Spleen (tissue), 11 donors: ENCODE data around the gene LNX1. TPM values are rescaled to one million over a fixed set of nuclear protein-coding genes. Genes with fewer than 3 reads are reported as not detected.

Experiments used
- DNase-seq: peaks from one replicate; pipeline ENCODE4 v3.0.0-alpha.2; 2020
- H3K27ac ChIP-seq, 8 donors: fragments of 200-600 bp; sonication (generic) in 7 of 8; 1 replicate in 4 of 8; 2 replicates in 4 of 8; pipeline versions ENCODE4 v1.5.0 to v1.8.0; 2016 to 2021; ENCODE audit warnings: inconsistent platforms in 4 of 8, mild to moderate bottlenecking in 4 of 8, moderate library complexity in 1 of 8
- H3K27me3 ChIP-seq, 7 donors: fragments of 200-600 bp; sonication (generic) in 6 of 7; replicated peaks in 1 of 7; 1 replicate in 4 of 7; 2 replicates in 3 of 7; pipeline versions ENCODE4 v1.5.0 to v1.8.0; 2016 to 2021; ENCODE audit warnings: inconsistent platforms in 3 of 7, mild to moderate bottlenecking in 1 of 7
- H3K36me3 ChIP-seq, 6 donors: fragments of 200-600 bp; sonication (generic) in 5 of 6; 1 replicate in 4 of 6; 2 replicates in 2 of 6; pipeline versions ENCODE4 v1.5.0 to v1.8.0; 2016 to 2021; ENCODE audit warnings: inconsistent platforms in 2 of 6
- H3K4me1 ChIP-seq, 6 donors: fragments of 200-600 bp; sonication (generic) in 5 of 6; 1 replicate in 3 of 6; 2 replicates in 3 of 6; pipeline versions ENCODE4 v1.5.0 to v1.8.0; 2016 to 2021; ENCODE audit warnings: inconsistent platforms in 3 of 6
- H3K4me3 ChIP-seq, 8 donors: fragments of 200-600 bp; sonication (generic) in 7 of 8; 1 replicate in 4 of 8; 2 replicates in 4 of 8; pipeline versions ENCODE4 v1.5.0 to v1.8.0; 2016 to 2021; ENCODE audit warnings: inconsistent platforms in 4 of 8, mild to moderate bottlenecking in 4 of 8, moderate library complexity in 2 of 8
- H3K9me3 ChIP-seq, 8 donors: fragments of 200-600 bp; sonication (generic) in 7 of 8; 1 replicate in 4 of 8; 2 replicates in 4 of 8; pipeline versions ENCODE4 v1.5.0 to v1.8.0; 2016 to 2021; ENCODE audit warnings: inconsistent platforms in 4 of 8
- POLR2A ChIP-seq, 3 donors: fragments of 450-650 bp; IDR thresholded peaks; one replicate each; pipeline ENCODE4 v1.5.1; 2017; ENCODE audit warnings: antibody characterized with exemption in 3 of 3, mild to moderate bottlenecking in 1 of 3
- POLR2AphosphoS5 ChIP-seq, 3 donors: sonication (generic); formaldehyde crosslinking; IDR thresholded peaks; one replicate each; pipeline ENCODE4 v1.5.1; 2017; ENCODE audit warnings: antibody characterized with exemption in 3 of 3
- WGBS, 5 donors: extraction: QIAGEN DNeasy Blood & Tissue Kit in 3 of 5; methylation state at CpG; one replicate each; pipeline versions ENCODE4 v1.1.5 to v1.1.7; 2013 to 2018; 5-methylcytosine and 5-hydroxymethylcytosine counted together
- intact Hi-C: fragments of 100-400 bp; cut with DNase I; formaldehyde crosslinking; loops from one replicate; pipeline ENCODE4 v1.15.0; 2023; ENCODE audit warnings: low total_unique reads
- polyA plus RNA-seq, 3 donors: library from polyadenylated mRNA; stranded (reverse); fragments of 200-250 nt; gene quantifications; one replicate each; pipeline ENCODE4 v1.2.1, GENCODE V29; 2013
- total RNA-seq, 7 donors: library from RNA; depleted of rRNA in 3 of 7; stranded (reverse); fragments of >200 nt in 3 of 7; fragmentation: NEBNext Ultra II Directional in 4 of 7; extraction: Animal tissue kit (Norgen Biotek cat#: 25700) in 4 of 7; gene quantifications; one replicate each; pipeline versions ENCODE4 v1.1.0 to v1.2.1, GENCODE V29; 2016 to 2021
- TF ChIP-seq, protein P1 (sequence below), 11 experiments: fragments of 200-600 bp in 7 of 11; fragments of 450-650 bp in 4 of 11; sonication (generic) in 4 of 11; IDR thresholded peaks in 8 of 11; conservative IDR thresholded peaks in 3 of 11; 1 replicate in 7 of 11; 2 replicates in 4 of 11; pipeline versions ENCODE4 v1.4.0 to v1.8.0; 2016 to 2021; ENCODE audit warnings: antibody characterized with exemption in 11 of 11, inconsistent platforms in 4 of 11, mild to moderate bottlenecking in 1 of 11
- donor health status: healthy with polysubstance abuse.
- donor health status: DM: no; HTN: no; CAD: no; lungs with moderate emphysema.
- donor health status: DM: no; HTN: no; CAD: no.
- donor health status: Bipolar disorder and iron deficiency.
- donor health status: healthy.
- donor health status: DM: no; HTN: no; CAD: no.
- donor health status: DM: yes; HTN: yes; CAD: no.

Gene LNX1
- total and polyA plus RNA-seq, 10 donors, result 0.08 to 0.20 (median 0.13) TPM; not detected in 5

DNA sequence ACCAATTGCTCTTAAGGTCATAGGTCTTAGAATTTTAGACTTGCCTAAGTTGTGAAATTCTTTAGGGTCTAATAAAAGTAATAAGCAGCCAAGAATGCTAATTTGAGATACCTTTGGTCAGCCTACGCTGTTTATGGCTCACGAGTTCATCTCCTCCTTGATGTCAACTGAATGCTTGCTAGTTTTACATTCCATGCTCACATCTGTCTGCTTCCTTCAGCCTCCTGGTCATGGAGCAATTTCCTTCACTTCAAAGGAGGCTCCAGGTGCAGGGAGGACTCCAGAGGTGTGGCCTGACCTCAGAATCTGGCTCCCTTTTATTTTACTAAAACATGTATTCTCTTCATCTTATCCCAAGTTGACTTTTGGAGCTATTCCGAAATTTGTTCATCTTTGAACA is 23.3 kb upstream of the LNX1 start:
- no peak for TF ChIP-seq POLR2A (IDR thresholded peaks at IDR 0.05)
- TF ChIP-seq, protein P1, sequence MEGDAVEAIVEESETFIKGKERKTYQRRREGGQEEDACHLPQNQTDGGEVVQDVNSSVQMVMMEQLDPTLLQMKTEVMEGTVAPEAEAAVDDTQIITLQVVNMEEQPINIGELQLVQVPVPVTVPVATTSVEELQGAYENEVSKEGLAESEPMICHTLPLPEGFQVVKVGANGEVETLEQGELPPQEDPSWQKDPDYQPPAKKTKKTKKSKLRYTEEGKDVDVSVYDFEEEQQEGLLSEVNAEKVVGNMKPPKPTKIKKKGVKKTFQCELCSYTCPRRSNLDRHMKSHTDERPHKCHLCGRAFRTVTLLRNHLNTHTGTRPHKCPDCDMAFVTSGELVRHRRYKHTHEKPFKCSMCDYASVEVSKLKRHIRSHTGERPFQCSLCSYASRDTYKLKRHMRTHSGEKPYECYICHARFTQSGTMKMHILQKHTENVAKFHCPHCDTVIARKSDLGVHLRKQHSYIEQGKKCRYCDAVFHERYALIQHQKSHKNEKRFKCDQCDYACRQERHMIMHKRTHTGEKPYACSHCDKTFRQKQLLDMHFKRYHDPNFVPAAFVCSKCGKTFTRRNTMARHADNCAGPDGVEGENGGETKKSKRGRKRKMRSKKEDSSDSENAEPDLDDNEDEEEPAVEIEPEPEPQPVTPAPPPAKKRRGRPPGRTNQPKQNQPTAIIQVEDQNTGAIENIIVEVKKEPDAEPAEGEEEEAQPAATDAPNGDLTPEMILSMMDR (IDR thresholded peaks at IDR 0.05 in 8 of 11, conservative IDR thresholded peaks at IDR 0.05 in 3 of 11), result no peak
- TF ChIP-seq POLR2AphosphoS5 (IDR thresholded peaks at IDR 0.05), result no peak
- no peak for DNase-seq
- Histone ChIP-seq H3K9me3 (peaks cover 0 to 7% (median 2%) of the 10 kb centered on the region in 8 donors), H3K4me3 (no peak overlapping the region), H3K4me1 (no peaks in the 10 kb centered on the region), H3K36me3 (no peaks in the 10 kb centered on the region), H3K27ac (no peak overlapping the region), H3K27me3 (no peaks in the 10 kb centered on the region)
- 85 to 92% (median 89%) methylated on average over 3 of the region's 3 CpGs for WGBS, 5 donors
- intact Hi-C loops, result no loop called here

DNA sequence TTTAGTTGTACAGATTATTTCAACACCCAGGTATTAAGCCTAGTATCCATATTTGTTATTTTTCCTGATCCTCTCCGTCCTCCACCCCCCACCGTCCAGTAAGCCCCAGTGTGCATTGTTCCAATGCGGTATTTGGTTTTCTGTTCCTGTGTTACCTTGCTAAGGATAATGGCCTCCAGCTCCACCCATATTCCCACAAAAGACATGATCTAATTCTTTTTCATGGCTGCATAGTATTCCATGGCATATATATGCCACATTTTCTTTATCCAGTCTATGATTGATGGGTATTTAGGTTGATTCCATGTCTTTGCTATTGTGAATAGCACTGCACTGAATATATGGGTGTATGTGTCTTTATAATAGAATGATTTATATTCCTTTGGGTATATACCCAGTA is 22.1 kb upstream of the LNX1 start:
- no peaks in the 10 kb centered on the region for H3K27me3 ChIP-seq
- intact Hi-C loops, result no loop called here
- 94 to 98% (median 96%) methylated on average over 3 of the region's 3 CpGs for WGBS, 5 donors
- no peak for DNase-seq
- peaks cover 0 to 11% (median 2%) of the 10 kb centered on the region in 8 donors for H3K9me3 ChIP-seq
- no peak overlapping the region for H3K4me3 ChIP-seq
- no peak overlapping the region for H3K27ac ChIP-seq
- no peaks in the 10 kb centered on the region for H3K36me3 ChIP-seq
- no peak for TF ChIP-seq POLR2A (IDR thresholded peaks at IDR 0.05)
- TF ChIP-seq, protein P1 (IDR thresholded peaks at IDR 0.05 in 8 of 11, conservative IDR thresholded peaks at IDR 0.05 in 3 of 11), result no peak
- TF ChIP-seq POLR2AphosphoS5 (IDR thresholded peaks at IDR 0.05), result no peak
- no peaks in the 10 kb centered on the region for H3K4me1 ChIP-seq

DNA sequence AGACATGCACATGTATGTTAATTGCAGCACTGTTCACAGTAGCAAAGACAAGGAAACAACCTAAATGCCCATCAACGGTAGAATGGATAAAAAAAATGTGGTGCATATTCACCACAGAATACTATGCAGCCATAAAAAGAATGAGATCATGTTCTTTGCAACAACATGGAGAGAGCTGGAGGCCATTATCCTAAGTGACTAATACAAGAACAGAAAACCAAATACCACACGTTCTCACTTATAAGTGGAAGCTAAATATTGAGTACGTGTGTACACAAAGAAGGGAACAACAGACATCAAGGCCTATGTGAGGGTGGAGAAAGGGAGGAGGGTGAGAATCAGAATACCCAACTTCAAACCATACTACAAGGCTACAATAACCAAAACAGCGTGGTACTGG is 17.4 kb upstream of the LNX1 start:
- Histone ChIP-seq H3K4me3 (no peak overlapping the region), H3K27me3 (no peaks in the 10 kb centered on the region), H3K36me3 (no peaks in the 10 kb centered on the region), H3K27ac (no peak overlapping the region), H3K9me3 (peaks cover 0 to 14% (median 2%) of the 10 kb centered on the region in 8 donors), H3K4me1 (no peaks in the 10 kb centered on the region)
- intact Hi-C loops, result no loop called here
- DNase-seq, result no peak
- WGBS, 5 donors, result 78 to 94% (median 85%) methylated on average over 4 of the region's 4 CpGs
- TF ChIP-seq POLR2AphosphoS5 (IDR thresholded peaks at IDR 0.05) (no peak), POLR2A (IDR thresholded peaks at IDR 0.05) (no peak)
- TF ChIP-seq, protein P1 (IDR thresholded peaks at IDR 0.05 in 8 of 11, conservative IDR thresholded peaks at IDR 0.05 in 3 of 11), result no peak

DNA sequence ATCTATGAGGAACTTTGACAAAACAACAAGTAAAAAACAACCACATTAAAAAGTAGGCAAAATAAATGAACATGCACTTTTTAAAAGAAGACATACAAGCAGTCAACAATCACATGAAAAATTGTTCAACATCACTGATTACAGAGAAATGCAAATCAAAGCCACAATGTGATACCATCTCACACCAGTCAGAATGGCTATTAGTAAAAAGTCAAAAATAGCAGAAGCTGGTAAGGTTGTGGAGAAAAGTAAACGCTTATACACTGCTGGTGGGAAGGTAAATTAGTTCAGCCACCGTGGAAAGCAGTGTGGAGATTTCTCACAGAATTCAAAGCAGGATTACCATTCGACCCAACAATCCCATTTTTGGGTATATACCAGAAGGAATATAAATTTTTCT is 17.0 kb upstream of the LNX1 start:
- WGBS, 5 donors, result 67 to 81% (median 76%) methylated on average over 3 of the region's 3 CpGs
- Histone ChIP-seq H3K27ac (no peak overlapping the region), H3K36me3 (no peaks in the 10 kb centered on the region), H3K27me3 (no peaks in the 10 kb centered on the region), H3K9me3 (peaks cover 0 to 10% (median 0%) of the 10 kb centered on the region in 8 donors), H3K4me3 (no peak overlapping the region), H3K4me1 (no peaks in the 10 kb centered on the region)
- TF ChIP-seq POLR2A (IDR thresholded peaks at IDR 0.05) (no peak), POLR2AphosphoS5 (IDR thresholded peaks at IDR 0.05) (no peak)
- DNase-seq, result no peak
- intact Hi-C loops, result no loop called here

DNA sequence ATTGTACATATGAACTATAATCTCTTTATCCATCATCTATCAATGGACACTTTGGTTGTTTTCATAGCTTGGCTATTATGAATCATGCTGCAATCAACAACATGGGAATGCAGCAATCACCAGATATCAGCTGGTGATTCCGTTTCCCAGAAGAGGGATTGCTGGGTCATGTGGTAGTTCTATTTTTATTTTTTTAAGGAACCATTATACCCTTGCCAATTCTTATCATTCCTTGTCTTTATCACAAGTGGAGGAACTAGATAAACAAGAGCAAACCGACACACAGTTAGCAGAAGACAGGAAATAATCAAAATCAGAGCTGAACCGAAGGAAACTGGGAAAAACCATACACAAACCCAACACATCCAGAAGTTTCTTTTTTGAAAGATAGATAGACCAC is 14.5 kb upstream of the LNX1 start:
- peaks cover 0 to 8% (median 0%) of the 10 kb centered on the region in 8 donors for H3K9me3 ChIP-seq
- no peak for TF ChIP-seq POLR2AphosphoS5 (IDR thresholded peaks at IDR 0.05)
- TF ChIP-seq, protein P1 (IDR thresholded peaks at IDR 0.05 in 8 of 11, conservative IDR thresholded peaks at IDR 0.05 in 3 of 11), result no peak
- 33 to 57% (median 50%) methylated on average over 3 of the region's 3 CpGs for WGBS, 5 donors
- H3K27ac ChIP-seq, result no peak overlapping the region
- DNase-seq, result no peak
- intact Hi-C loops, result no loop called here
- no peaks in the 10 kb centered on the region for H3K4me1 ChIP-seq
- no peaks in the 10 kb centered on the region for H3K36me3 ChIP-seq
- H3K4me3 ChIP-seq, result no peak overlapping the region
- peaks cover 0 to 4% (median 0%) of the 10 kb centered on the region in 7 donors for H3K27me3 ChIP-seq
